PFSK-1 (cell line): ENCODE results near the gene MMP2.

Source experiments
- POLR2AphosphoS5 ChIP-seq: IDR thresholded peaks from 2 replicates; pipeline ENCODE4 v1.6.1; 2012; ENCODE audit warnings: low read depth, mild to moderate bottlenecking, control low read depth, low read length, moderate library complexity
- REST ChIP-seq, 2 experiments: IDR thresholded peaks; 2 replicates each; pipeline versions ENCODE4 v1.6.1 to v1.8.0; 2011 to 2012; ENCODE audit warnings: low read depth in 2 of 2, low read length in 2 of 2, control low read depth in 1 of 2, inconsistent platforms in 1 of 2, mild to moderate bottlenecking in 1 of 2, moderate library complexity in 1 of 2; ENCODE audit not compliant: insufficient read depth in 1 of 2
- TAF1 ChIP-seq: IDR thresholded peaks from 2 replicates; pipeline ENCODE4 v1.6.1; 2012; ENCODE audit warnings: low read length, control low read depth, borderline replicate concordance; ENCODE audit not compliant: insufficient read depth

GRCh38 chr16:55452996-55453395, 26.0 kb upstream of the MMP2 start:
- TF ChIP-seq POLR2AphosphoS5 (no peak), TAF1 (no peak), REST (IDR thresholded peaks at IDR 0.05; ENCODE audit: insufficient read depth in 1 of 2, low read depth in 2 of 2, low read length in 2 of 2) (no peak)
